ENCODE data around the gene WDR37. TPM values are rescaled to one million over a fixed set of nuclear protein-coding genes. Genes with fewer than 3 reads are reported as not detected.
"Not testable (repeated sequence)": the region's sequence is repeated elsewhere in the genome, so short reads cannot be mapped to it uniquely, and the experiment has no call there.

Gene WDR37
- total RNA-seq, 1 experiment from 2014 or later: 3.2 TPM

DNA sequence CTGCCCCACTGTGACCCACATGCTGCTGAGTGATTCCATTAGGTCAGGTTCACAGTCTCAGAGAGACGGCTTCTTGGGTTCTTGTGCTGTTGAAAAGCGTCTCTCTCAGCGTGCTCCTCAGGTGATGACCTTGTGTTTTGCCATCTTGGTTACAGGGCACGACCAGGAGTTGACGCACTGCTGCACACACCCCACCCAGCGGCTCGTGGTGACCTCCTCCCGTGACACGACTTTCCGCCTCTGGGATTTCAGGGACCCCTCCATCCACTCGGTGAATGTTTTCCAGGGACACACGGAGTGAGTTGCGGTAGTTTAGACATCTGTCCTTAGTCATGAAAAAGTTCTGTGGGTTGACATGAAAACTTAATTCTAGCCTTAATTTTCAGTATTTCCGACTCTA lies 48.8 kb downstream of the WDR37 start:
- no peak for DNase-seq (ENCODE audit: low spot score)

DNA sequence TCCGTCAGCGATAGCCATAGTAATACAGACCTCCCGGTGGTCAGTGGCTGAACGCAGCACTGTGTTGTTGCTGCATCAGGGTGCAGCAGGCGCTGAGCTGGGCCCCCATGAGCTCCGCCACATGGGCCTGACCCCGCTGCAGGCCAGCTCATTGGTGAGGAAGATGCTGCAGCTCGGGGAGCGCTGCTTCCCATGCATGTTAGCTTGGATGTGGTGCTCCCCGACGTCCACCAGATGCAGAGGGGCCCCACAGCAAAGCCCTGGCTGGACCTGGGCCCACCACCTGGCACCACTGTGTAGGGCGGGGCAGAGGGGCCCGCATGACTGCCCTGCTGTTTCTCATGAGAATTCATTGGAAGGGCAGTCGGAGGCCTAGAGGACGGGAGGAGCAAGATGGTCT lies 50.8 kb downstream of the WDR37 start:
- DNase-seq (ENCODE audit: low spot score): no peak

GRCh38 chr10:1107679-1108078 lies 51.5 kb downstream of the WDR37 start:
- no peak for DNase-seq (ENCODE audit: low spot score)

DNA sequence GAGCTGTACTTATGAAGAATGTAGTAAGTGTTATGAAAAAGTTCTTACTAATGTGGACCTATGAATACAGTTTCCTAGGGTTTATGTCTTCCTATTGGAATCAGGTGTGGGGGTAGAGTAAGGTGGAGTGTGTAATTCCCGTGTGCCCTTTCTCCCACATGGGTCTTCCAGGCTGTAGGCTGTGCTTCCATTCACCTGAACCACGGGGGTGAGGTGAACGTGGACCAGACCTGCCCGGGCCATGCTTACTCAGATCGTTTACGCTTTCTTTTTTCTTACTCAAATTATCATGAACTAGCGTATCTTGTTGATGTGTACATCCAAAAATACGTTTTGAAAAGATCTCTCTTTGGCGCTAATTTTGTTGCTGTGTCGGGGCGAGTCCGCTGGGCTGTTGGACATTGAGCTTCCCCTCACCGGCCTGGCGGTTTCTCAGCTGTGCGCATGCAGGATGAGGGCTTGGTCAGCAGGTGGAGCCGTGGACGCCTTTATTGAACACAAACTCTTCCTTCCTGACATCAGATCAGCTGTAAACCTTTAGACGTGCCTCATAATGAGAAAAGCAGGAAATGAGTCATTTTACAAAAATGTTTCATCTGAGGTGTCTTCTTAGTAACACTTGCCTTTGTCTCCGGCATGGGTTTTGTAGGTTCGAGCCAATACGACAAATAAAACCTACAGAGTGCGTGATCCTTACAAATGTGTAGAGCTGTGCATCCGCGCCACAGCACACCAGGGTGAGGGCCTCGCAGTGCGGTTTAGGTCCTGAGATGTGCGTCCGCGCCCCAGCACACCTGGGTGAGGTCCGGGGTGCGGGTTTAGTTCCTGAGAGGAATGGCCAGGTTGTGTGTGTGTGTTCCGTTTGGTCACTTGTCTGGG lies 53.8 kb downstream of the WDR37 start:
- DNase-seq (ENCODE audit: low spot score): peak; percentile 83

DNA sequence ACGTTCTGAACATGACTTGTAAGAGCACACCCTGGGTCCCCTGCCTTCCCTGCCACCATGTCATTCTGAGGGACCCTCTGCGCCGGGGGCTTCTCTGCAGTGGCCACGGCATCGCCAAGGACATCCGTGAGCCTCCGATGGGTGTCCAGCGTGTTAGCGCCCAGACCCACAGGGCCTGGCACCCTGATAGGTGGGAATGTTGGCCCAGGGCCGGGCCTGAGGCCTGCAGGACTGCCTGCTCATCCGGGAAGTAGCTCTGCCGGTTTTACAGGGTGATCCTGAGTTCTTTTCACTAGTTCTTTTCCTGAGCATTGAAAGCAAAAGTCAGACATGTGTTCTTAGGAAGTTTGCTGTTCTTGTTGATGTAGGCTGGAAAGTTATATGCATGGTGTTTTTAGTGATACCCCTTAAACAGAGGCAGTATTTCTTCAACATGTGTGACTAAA lies 54.5 kb downstream of the WDR37 start:
- no peak for DNase-seq (ENCODE audit: low spot score)

GRCh38 chr10:1114315-1114714 lies 58.1 kb downstream of the WDR37 start:
- DNase-seq (ENCODE audit: low spot score): no peak

- DNase-seq (ENCODE audit: low spot score): no peak
These were observed 58.8 kb downstream of the WDR37 start for GRCh38 chr10:1114719-1115606.

- no peak for DNase-seq (ENCODE audit: low spot score)
These were observed 59.4 kb downstream of the WDR37 start for GRCh38 chr10:1115607-1115955.

- DNase-seq (ENCODE audit: low spot score): no peak
These were observed 59.9 kb downstream of the WDR37 start for GRCh38 chr10:1116051-1116450.

DNA sequence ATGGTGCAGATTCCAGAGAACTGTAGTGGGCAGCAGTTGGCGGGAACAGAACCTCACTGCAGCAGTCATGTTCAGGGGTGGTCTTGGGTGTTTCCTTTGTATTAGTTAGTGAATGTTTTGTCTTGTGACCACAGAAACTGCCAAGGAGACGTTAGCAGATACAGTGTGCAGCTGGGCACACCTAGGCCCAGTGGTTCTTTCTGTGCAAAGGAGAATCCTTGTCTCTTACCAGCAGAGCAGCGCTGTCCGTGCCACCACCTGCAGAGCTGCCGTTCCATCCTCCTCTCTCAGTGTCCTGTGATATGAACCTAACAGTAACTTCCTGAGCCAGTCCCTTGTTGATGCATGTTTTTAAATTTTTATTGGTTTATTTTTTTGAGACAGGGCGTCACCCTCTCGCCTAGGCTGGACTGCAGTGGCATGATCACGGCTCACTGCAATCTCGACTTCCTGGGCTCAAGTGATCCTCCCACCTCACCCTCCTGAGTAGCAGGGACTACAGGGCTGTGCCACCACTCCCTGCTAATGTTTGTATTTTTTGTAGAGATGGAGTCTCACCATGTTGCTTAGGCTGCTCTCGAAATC lies 60.6 kb downstream of the WDR37 start:
- DNase-seq (ENCODE audit: low spot score): no peak

- DNase-seq (ENCODE audit: low spot score): no peak
These were observed 61.5 kb downstream of the WDR37 start for GRCh38 chr10:1117651-1118050.

GRCh38 chr10:1118318-1118717 lies 62.1 kb downstream of the WDR37 start:
- DNase-seq (ENCODE audit: low spot score): not testable (repeated sequence)

GRCh38 chr10:1119027-1119426 lies 62.8 kb downstream of the WDR37 start:
- no peak for DNase-seq (ENCODE audit: low spot score)

GRCh38 chr10:1119501-1119900 lies 63.3 kb downstream of the WDR37 start:
- no peak for DNase-seq (ENCODE audit: low spot score)

GRCh38 chr10:1120306-1120705 lies 64.1 kb downstream of the WDR37 start:
- no peak for DNase-seq (ENCODE audit: low spot score)

DNA sequence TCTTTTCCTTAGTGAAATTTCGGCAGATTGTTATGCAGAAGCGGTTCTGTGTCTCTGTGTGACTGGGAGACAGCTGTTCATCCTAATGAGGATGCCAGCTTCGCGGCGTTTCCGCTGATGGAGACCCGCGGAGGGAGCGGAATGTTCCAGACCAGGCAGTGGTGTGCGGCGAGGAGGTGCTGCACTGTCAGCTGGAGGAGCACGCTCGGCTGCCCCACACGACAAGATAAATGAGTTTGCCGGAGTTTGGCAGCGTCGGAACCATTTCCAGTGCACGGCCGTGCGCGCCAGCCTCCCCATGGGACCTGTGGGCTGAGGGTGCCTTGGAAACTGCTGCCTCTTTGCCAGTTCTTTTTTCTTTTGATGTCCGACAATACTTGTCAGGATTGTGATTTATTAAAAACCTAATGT lies 64.6 kb downstream of the WDR37 start:
- DNase-seq (ENCODE audit: low spot score): no peak

DNA sequence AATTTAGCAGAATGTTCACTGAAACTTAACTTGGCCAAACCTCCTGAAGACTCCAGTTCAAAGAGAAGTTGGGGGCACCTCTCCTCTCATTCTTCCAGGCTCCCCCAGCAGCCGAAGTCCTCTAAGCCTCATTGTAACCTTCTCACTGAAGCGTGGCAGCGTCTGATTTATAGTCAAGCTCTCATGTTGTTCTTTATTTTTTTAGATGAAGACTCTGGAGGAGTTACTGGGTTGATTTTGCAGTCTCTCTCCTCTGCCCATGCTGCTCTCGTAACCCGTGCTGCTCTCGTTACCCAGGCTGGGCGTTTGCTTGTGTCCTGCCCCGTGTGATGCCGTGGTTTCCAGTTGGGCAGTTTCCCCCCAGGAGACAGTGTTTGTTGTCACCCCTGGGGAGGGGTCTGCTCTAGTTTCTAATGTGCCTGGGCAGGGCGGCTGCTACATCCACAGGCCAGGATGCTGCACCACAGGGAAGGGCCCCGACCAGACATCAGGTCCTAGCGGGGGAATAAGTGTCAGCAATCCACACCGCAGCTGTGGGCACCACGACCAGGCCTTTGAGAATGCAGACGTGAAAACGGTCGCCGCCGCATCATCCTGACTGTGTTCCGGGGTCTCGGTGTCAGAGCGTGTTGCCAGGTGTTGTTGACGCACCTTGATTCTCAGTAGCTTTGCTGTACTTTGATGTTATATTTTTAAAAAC lies 65.2 kb downstream of the WDR37 start:
- no peak for DNase-seq (ENCODE audit: low spot score)

DNA sequence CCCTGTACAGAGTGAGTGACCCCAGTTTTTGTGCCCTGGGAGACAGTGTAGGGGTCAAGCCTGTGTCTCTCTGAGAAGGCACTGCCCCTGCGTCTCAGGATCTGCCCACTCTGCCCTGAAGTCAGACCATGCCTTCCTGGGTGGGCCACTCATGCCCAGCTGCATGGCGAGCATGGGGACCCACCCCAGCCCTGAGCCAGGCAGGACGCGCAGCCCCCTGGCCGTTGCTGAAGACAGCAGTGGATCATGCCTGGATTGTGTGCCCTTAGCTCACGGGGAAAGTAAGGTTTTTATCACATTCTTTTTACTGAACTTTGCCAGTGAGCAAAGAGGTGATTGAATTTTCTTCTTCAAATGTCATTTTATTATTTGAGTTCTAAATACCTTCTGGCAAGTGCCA lies 66.2 kb downstream of the WDR37 start:
- no peak for DNase-seq (ENCODE audit: low spot score)

GRCh38 chr10:1123198-1123597 lies 67.0 kb downstream of the WDR37 start:
- DNase-seq (ENCODE audit: low spot score): no peak

GRCh38 chr10:1123972-1124371 lies 67.8 kb downstream of the WDR37 start:
- DNase-seq (ENCODE audit: low spot score): no peak

DNA sequence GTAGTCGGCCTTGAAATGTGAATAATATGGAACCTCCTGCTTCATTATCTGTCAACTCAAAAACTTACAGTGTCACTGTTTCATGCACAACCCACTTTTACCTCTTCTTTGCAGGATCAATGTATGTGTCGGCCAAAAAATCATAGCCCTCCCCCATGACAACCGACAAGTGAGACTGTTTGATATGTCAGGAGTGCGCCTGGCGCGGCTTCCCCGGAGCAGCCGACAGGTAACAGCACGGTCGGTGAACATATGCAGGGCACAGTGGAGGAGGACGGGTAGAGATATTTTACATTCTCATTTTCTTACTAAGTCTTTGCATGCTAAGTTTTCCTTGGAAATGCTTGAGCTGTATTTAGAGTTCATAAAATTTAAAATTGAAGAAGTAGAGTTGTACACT lies 68.6 kb downstream of the WDR37 start:
- DNase-seq (ENCODE audit: low spot score): no peak

DNA sequence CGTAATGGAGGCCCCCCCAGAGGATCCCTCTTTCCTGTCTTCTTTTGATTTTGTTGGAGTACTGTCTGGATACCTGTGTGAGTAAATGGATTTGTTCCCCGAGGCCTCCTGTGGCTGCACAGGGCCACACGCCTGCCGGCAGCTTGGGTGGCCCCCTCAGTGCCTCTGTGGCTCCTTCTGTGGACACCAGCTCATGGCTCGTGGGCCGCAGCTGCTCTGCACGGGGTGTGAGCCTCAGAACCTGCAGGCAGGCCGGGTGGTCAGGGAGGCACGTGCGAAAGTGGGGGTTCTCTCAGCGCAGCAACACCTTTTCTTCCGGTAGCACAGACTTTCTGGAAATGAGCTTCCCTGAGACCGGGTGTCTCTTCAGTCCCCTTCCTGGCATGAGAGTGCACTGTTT lies 70.3 kb downstream of the WDR37 start:
- no peak for DNase-seq (ENCODE audit: low spot score)
